HG03558 (cell line): ENCODE results near the gene MT1H.
"Not testable (repeated sequence)": the region's sequence is repeated elsewhere in the genome, so short reads cannot be mapped to it uniquely, and the experiment has no call there.

Experiments
- ATAC-seq: cut with Tn5 transposase; IDR thresholded peaks from one replicate; pipeline ENCODE4 v1.9.1; 2021; ENCODE audit warnings: moderate number of reproducible peaks; ENCODE audit not compliant: unreplicated experiment; ENCODE audit errors: extremely low read depth

Gene MT1H

GRCh38 chr16:56662357-56663354 lies 7.0 kb upstream of the MT1H start:
- ATAC-seq: no peak

GRCh38 chr16:56664506-56664905 lies 5.1 kb upstream of the MT1H start:
- ATAC-seq: no peak

- ATAC-seq: not testable (repeated sequence)
Measured at GRCh38 chr16:56665286-56666261, 4.0 kb upstream of the MT1H start.

- ATAC-seq: no peak
Measured at GRCh38 chr16:56667581-56668571, 1.7 kb upstream of the MT1H start, which contains the start of gene MT1G. MT1G (minus strand) TSS chr16:56668065; CDS start chr16:56667993, 72 bp downstream.

- ATAC-seq: no peak
Measured at GRCh38 chr16:56669840-56670619, 416 bp downstream of the MT1H start.

GRCh38 chr16:56670620-56670934 lies 963 bp downstream of the MT1H start:
- no peak for ATAC-seq

- ATAC-seq: not testable (repeated sequence)
Measured at GRCh38 chr16:56671691-56672090, 2.1 kb downstream of the MT1H start.

GRCh38 chr16:56672171-56672570 lies 2.6 kb downstream of the MT1H start:
- ATAC-seq: not testable (repeated sequence)

GRCh38 chr16:56672761-56673536 lies 3.3 kb downstream of the MT1H start:
- ATAC-seq: no peak

- ATAC-seq: no peak
Measured at GRCh38 chr16:56673921-56674320, 4.3 kb downstream of the MT1H start.

- not testable (repeated sequence) for ATAC-seq
Measured at GRCh38 chr16:56674570-56674969, 5.0 kb downstream of the MT1H start.

GRCh38 chr16:56675685-56676210 lies 6.1 kb downstream of the MT1H start:
- no peak for ATAC-seq

GRCh38 chr16:56677474-56677873 lies 7.9 kb downstream of the MT1H start:
- no peak for ATAC-seq

GRCh38 chr16:56679078-56679730 lies 9.6 kb downstream of the MT1H start:
- no peak for ATAC-seq

- ATAC-seq: no peak
Measured at GRCh38 chr16:56679818-56680217, 10.2 kb downstream of the MT1H start.

GRCh38 chr16:56681939-56682702 lies 12.5 kb downstream of the MT1H start, which contains the start of gene MT1X:
MT1X (plus strand) TSS chr16:56682470; CDS start chr16:56682541, 71 bp downstream.
- ATAC-seq: peak; percentile 90
